Astrocyte of the spinal cord (primary cell): ENCODE results near the gene PHLDA2.

Experiments used
- DNase-seq: peaks from one replicate; pipeline ENCODE4 v3.0.0; 2011; ENCODE audit warnings: low read depth, low spot score
- H3K4me3 ChIP-seq: 2 replicates; pipeline ENCODE4 v1.5.1; 2011; ENCODE audit warnings: low read depth, mild to moderate bottlenecking, low read length, moderate library complexity
- CTCF ChIP-seq: IDR thresholded peaks from 2 replicates; pipeline ENCODE4 v1.5.1; 2012; ENCODE audit warnings: low read depth, mild to moderate bottlenecking, low read length, inconsistent platforms
- in situ Hi-C: cut with HindIII; loops from 2 replicates; pipeline ENCODE4 v1.10.0; 2017; ENCODE audit warnings: low sequenced_read_pairs

Gene PHLDA2

DNA sequence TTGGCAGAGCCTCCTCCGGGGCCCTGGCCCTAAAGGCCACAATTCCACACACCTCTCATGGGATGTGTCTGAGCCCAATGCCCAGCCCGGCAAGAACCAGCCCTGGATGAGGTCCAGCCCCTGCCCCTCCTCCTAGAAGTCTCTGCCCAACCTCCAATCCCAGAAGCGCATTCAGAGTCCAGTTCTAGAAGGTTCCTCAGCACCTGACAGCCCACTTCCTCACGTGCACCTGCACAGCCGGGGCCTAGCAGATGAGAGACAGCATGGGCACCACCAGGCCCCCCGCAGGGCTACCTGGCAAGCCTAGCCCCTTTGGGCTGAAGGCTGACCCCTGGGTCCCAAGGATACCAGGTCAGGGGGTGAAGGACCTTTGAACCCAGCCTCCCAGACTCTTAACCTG lies 32.2 kb downstream of the PHLDA2 start:
- in situ Hi-C loops = no loop called here
- no peak for TF ChIP-seq CTCF
- H3K4me3 ChIP-seq = no peak overlapping the region
- DNase-seq = no peak

DNA sequence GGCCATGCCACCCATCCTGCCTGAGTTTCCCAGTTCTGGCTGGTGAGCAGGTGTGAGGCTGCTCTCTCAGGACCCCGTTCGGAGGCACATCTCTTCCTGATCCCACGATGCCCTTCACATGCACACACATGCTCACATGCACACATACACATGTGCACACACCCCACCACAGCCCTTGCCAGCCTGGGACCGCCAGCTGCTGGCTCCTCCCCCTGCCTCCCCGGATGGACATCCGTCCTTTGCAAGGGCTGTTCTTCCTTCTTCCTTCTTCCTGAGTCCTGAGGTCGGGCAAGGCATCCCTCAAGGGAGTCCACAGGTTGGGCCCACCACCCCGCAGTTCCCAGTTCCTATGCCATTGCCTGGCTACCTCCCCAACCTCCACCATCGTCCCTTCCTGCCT lies 33.2 kb downstream of the PHLDA2 start:
- in situ Hi-C loops = no loop called here
- TF ChIP-seq CTCF = no peak
- no peak overlapping the region for H3K4me3 ChIP-seq
- no peak for DNase-seq

GRCh38 chr11:2893935-2894334 lies 35.3 kb downstream of the PHLDA2 start:
- H3K4me3 ChIP-seq = no peak overlapping the region
- TF ChIP-seq CTCF = no peak
- in situ Hi-C loops = no loop called here
- no peak for DNase-seq

GRCh38 chr11:2892967-2893528 lies 36.2 kb downstream of the PHLDA2 start:
- in situ Hi-C loops = no loop called here
- peak overlapping the region; percentile 42 for H3K4me3 ChIP-seq
- no peak for DNase-seq
- peak; percentile 39 for TF ChIP-seq CTCF

DNA sequence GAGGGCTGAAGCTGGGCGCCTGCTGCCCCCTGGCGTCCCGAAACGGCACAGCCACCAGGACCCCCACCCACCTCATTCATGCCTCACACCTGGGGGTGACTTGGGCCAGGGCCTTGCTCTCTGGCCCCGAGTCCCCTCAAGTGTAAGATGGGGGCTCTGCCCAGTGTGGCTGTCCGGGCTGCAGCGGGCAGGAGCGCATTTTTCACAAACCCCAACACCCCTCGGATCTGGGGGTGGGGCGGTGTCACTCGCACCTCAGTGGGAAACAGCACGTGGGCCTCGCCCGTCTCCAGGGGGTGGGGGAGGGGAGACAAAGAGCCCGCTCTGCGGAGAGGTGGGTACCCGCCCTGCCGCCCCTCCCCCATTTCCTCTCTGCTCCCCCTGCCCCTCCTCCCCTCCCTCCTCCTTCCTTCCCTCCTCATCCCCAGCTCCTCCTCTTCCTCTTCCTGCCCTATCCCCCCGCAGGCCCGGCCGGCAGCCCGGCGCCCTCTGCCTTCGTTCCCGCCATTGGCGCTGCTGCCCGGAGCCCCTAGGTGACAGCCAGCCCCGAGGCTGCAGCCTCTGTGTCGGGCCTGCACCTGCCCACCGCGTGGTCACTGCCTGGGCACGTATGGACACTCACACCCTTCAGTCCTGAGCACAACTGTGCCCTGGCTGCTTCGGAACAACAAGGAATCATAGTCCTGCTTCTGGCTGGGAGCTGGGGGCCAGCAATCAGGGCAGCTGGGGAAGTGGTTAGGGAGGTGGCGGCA lies 36.8 kb downstream of the PHLDA2 start:
- peak overlapping the region; percentile 42 for H3K4me3 ChIP-seq

More for the DNA sequence above, 36.8 kb downstream of the PHLDA2 start:
- DNase-seq = peak; percentile 59
- in situ Hi-C loops = no loop called here
- TF ChIP-seq CTCF = peak; percentile 97
